GM21390 (cell line): ENCODE measurements around the gene ATP8B3.
"Not testable (repeated sequence)": the region's sequence is repeated elsewhere in the genome, so short reads cannot be mapped to it uniquely, and the experiment has no call there.

Source experiments
- ATAC-seq: cut with Tn5 transposase; IDR thresholded peaks from one replicate; pipeline ENCODE4 v1.9.1; 2021; ENCODE audit not compliant: unreplicated experiment

ATP8B3 gene

DNA sequence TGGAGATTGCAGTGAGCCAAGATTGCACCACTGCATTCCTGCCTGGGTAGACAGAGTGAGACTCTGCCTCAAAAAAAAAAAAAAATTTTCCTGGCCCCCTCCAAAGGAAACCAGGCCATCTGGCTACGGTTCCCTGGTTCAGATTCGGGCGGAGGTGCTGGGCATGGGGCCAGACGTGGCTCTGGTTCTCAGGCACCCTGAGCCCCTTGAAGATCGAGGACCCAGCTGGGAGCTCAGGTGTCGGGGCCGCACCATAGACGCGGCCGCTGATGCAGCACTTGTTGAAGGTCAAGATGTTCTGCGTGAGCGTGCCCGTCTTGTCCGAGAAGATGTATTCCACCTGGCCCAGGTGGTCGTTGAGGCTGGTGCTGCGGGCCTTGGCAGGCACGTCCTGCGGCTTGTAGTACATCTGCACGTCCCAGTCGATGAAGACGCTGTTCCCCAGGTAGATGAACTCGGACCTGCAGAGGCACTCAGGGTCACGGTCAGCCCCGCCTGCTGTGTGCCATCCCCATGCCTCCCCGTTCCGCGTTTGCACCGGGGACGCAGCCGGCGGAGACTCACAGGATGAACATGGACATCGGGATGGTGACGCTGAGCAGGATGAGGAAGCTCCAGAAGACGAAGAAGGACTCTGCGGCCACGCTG lies 12.3 kb downstream of the ATP8B3 start:
- no peak for ATAC-seq

DNA sequence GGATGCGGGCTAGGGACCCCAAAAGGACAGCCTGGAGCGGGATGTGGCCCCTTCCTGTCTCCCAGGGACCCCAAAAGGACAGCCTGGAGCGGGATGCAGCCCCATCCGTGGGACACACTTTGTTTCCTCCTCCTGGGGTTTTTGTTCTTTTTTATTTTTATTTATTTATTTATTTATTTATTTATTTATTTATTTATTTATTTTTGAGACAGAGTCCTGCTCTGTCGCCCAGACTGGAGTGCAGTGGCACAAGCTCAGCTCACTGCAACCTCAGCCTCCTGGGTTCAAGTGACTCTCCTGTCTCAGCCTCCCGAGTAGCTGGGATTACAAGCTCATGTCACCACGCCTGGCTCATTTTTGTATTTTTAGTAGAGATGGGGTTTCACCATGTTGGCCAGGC lies 14.8 kb downstream of the ATP8B3 start:
- ATAC-seq, result not testable (repeated sequence)

DNA sequence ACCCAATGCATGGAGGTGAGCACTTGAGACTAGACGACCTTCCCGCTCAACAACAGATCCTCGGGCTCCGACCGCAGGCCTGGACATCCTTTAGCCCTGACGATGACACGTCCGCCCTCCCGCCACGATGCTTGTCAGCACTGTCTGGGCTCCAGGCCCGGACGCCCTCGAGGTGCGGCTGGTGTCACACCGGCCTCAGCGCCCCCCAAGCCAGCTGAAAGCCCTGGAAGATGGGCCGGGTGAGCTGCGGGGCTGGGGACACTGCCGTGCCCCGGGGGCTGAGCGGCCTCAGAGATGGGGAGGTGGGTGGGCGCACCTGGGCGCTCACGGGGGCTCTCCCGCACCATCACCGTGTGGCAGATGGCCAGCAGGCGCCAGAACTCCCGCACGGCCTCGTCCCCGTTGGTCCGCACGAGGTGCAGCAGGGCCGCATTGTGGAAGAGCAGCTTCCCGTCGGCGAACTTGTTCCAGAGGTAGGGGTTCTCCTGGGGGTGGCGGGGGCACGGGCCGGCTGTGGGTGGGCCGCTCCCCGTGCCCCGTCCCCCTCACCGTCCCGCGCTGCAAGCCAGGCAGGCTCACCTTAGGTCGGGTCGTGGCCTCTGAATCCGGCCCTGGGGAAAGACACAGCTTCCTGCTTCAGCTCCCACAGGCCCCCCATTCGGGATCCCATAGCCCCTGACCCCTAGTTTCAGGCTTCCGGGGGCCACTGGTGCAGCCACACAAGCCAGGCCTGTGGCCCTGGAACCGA lies 15.5 kb downstream of the ATP8B3 start:
- ATAC-seq, result no peak

DNA sequence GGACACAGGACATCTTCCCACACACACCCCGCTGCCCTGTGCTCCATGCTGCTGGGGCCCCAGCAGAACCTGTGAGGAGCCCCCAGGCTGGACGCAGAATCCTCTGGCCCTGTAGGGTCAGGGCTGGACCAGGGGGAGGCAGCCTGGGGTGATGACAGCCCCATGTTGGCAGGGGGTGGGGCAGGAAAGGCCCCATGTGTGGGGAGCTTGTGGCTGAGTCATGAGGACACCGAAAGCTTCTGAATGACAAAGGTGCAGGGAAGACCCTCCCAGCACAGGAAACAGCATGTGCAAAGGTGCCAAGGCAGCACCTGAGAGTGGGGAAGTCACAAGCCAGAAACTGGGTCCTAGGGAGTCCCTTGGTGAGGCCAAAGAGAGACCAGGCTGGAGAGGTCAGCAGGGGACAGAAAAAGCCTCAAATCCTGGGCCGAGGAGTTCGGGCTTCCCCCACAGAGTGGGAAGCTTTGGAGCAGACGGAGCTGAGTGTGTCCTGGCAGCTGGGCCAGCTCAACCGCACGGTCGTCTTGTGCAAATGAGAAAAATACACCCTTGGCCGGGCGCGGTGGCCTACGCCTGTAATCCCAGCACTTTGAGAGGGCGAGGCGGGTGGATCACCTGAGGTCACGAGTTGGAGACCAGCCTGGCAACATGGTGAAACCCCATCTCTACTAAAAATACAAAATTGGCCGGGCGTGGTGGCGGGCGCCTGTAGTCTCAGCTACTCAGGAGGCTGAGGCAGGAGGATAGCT lies 17.5 kb downstream of the ATP8B3 start:
- no peak for ATAC-seq

DNA sequence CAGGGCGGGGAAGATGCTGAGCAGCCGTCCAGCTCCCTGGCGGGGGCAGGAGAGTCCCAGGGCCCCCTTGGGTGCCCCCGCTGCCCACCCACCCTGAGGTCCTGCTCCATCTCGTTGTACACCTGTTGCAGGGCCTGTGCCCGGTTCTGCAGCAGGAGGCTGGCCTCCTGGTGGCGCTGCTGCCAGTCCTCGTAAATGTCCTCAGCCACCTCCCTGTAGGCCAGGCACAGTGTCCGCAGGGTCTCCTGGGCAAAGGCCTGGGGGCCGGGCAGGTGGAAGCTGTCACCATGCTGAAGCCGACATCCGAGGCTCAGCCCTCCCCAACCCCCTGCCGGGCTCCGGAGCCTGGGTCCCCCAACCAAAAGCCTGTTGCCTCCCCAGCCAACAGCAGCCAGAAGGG lies 20.2 kb downstream of the ATP8B3 start:
- no peak for ATAC-seq

DNA sequence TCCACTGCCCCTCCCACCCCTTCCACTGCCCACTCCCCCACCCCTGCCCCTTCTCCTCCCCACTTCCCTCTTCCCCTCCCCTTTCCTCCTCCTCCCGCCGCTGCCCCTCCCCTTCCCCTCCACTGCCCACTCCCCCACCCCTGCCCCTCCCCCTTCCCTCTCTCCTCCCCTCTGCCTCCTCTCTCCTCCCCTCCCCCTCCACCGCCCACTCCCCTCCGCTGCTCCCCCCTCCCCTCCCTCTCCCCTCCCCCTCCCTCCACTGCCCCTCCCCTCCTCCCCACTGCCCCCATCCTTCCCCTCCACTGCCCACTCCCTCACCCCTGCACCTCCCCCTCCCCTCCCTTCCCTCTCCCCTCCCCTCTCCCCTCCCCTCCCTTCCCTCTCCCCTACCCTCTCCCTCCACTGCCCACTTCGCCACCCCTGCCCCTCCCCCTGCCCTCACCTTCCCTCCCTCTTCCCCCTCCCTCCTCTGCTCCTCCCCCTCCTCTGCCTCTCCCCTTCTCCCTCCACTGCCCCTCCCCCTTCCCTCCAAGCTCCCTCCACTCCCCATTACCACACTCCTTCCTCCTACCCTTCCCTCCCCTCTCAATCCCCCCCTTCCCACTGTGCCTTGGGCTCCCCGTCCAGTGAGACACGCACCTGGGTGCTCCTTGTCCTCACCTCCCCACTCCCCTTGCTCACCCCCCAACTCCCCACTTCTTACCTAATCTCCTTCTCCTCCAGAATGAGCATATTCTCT lies 21.9 kb downstream of the ATP8B3 start:
- no peak for ATAC-seq

DNA sequence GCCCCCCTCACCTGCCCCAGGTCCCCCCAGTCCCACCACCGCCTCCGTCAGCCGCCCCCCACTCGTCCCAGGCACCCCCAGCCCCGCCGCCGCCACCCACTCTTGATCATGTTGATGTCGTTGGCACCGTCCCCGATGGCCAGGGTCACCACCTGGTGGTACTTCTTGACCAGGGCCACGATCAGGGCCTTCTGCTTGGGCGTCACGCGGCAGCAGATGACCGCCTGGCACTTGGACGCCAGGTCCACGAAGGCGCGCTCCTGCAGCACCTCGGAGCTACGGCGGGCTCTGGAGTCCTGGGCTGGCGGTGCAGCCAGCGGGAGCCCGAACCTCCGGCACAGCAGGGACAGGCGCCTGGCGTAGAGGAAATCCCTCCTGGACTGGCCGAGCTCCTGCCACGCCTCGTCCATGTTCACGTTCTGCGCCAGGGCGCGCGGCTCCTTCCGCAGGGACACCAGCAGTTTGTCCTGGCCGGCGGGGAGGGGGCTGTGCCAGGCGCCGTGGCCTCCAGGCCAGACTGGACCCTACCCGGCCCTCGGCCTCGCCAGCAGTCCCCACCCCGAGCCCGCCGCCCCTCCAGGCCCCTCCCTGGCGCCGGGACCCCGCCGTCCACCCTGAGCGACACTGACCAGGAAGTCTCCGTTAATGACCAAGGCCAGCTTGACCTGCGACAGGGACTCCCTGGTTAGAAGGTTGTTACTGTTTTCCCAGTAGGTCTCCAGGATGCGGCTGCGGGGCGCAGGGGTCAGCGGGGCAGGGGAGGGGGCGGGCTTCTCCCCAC lies 22.6 kb downstream of the ATP8B3 start:
- no peak for ATAC-seq

DNA sequence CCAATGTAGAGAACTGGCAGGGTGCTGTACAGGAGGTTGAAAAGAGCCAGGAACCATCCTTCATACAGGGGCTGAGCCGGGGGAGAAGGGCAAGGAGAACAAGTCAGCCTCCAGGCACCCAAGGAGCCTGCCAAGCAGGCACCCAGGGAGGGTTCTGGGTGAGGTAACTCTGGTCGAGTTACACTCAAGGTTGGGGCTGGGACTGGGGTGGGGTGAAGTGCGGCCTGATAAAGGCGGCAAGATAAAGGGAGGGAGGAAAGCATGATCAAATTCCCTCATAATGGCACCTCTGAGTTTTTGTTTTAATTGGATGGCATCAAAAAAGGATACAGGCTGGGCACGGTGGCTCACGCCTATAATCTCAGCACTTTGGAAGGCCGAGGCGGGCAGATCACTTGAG lies 25.0 kb downstream of the ATP8B3 start:
- ATAC-seq, result no peak

DNA sequence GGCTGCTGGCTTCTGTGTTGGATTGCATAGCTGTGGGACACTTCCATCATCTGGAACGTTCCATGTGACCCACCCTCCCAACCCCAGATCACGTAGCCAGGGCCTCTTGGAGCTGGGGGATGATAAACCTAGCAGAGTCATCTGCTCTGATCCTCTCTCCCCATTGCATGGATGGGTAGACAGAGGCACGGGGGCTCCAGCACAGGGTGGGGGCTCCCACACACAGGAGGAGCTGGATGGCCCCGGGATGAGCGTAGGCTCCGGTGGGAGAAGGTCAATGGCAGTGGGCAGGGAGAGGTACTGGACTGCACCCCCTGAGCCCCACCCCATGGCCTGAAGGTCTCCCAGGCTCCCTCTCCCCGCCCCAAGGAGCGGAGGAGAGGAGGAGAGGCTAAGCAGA lies 25.4 kb downstream of the ATP8B3 start:
- ATAC-seq, result no peak

DNA sequence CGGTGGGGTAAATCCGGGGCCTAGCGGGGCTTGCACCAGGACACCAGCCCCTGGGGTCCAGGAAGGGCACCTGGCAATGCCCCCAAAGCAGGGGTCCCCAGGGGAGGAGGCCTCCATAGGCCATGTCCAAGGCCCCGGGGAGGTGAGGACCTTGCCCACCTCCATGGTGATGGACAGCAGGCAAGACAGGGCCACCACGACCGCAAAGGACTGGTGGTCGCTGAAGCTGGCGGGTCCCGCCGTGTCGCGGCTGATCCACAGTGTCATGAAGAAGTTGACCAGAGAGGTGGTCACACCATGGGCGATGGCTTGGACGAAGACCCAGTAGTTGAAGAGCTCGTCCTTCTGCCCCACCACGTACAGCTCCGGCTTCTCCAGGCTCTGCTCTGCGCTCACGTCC lies 26.8 kb downstream of the ATP8B3 start:
- no peak for ATAC-seq

DNA sequence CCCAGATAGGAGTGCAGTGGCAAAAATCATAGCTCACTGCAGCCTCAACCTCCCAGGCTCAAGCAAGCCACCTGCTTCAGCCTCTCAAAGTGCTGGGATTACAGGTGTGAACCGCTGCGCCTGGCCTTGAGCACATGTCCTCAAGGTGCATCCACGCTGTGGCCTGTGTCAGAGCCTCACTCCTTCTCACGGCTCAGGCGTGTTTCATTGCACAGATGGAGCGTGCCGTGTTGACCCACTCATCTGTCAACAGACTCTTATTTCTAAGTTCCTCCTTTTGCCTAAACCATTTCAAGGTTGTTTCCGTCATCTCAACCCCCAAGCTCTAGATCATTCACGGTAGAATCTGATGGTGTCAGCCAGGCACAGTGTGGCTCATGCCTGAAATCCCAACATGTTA lies 28.2 kb downstream of the ATP8B3 start:
- no peak for ATAC-seq

DNA sequence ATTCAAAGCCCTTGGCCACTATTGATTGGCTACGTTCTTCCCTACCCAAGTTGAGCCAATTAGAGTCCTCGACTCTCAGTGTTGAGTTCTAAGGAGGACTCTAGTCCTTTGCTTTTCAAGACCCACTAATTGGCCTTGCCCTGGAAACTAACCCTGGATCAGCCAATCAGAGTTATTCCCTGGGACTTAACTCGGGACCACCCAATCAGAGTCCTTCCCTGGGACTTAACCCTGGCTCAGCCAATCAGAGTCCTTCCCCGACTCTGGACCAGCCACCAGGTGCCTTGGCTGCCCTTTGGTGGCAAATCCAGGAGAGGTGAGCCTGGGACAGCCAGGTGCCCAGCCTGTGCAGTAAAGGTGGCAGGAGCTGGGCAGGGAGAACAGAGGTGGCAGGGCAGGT lies 28.7 kb downstream of the ATP8B3 start:
- ATAC-seq, result no peak

DNA sequence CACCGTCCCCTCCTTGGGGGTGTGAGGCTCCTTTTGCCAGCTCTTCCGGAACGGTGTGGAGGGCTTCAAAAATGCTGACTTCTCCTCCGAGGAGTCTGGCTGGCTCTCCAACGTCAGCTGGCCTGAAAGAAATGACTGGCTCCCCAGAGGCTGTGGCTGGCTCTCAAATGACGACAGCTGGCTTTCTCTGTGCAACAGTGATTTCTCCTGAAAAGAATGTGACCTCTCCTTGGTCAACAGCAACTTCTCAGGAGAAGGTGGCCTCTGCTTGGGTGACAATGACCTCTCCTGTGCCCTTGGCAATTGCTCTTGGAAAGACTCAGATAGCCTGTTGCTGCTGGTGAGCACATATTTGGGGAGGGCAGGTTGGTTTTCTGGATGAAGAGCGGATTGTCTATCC lies 29.6 kb downstream of the ATP8B3 start:
- no peak for ATAC-seq

DNA sequence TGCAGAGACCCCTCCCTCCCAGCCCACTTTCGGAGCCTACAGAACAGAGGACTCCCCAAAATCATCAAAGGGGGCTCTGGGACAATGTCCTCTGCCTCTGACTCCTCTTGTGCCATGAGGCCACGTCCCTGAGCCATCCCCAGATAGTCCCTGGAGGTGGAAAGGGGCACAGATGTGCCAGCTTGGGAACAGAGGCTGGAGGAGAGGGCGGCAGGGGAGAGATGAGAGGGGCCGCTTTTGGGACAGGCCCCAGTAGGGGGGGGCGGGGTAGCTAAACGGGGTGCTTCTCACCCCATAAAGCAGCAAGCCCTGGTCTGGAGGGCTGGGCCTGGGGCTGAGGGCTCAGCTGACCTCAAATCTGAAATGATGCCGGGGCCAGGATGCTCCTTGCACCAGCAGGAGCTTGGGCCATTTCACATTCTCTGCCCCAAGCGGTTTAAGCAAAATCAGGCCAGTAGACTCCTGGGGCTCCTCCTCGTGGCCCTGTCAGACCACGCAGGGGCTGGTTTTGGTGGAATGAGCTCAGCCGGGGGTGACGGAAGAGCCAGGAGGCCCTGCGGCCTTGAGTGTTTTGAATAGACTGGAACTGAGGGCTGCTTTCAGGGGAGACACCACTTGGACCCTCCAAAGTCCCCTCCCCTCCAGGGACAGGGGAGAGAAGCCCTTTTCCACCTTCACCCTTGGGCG lies 31.7 kb downstream of the ATP8B3 start:
- ATAC-seq, result no peak

DNA sequence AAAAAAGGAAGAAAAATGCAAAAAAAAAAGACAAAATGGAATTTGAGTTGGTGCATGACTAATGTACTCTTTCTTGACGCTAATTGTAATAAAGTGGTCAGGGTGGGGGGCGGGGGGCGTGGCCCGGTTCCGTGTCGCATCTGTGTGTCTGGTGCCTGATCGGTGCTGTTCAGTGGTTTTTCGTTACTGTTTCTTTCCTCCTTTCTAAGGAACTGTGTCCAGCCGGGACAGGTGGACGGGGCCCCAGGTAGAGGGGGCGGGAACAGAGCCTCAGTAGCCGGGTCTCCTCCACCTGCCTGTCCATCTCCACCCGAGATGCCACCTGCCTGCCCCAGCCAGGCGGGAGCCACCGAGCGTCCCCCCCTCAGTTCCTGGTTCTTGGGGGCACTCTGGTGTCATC lies 32.5 kb downstream of the ATP8B3 start:
- no peak for ATAC-seq

DNA sequence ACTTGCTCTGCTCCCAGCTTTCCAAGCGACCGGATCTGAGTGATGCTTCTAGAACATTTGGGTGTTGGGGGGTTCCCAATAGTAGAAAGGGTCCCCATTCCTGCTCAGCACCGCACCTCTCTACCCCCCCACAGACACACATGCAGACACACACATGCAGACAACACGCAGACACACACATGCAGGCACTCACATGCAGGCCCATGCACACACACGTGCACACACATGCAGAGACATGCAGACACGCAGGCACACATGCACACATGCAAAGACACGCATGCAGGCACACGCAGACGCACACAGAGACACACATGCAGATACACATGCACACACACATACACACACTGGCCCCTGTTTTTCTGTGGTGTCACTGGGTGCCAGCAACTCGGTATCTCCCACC lies 34.9 kb downstream of the ATP8B3 start:
- ATAC-seq, result no peak

DNA sequence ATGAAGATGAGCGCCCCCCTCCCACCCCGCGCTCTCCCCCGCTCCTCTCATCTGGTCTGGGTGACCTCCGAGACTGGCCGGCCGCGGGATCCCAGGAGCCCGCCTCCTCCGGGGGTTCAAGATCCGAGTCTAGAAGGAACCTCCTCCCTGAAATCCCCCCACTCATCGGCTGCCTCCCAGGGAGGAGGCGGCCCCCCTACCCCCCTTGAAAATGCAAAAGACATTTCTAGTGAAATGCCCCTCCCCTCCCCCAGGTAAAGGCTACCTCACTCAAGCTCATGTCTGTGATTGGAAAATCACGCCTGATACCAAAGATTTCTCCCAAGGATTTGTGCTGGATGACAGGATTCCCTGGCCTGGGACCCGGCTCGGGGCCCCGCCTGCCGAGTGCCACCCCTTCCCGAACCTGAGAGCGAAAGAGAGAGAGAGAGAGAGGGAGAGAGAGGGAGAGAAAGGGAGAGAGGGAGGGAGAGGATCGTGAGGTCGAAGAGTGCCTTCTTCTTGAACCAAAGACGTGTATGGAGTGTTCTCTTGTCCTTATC lies 35.4 kb downstream of the ATP8B3 start:
- ATAC-seq, result no peak

DNA sequence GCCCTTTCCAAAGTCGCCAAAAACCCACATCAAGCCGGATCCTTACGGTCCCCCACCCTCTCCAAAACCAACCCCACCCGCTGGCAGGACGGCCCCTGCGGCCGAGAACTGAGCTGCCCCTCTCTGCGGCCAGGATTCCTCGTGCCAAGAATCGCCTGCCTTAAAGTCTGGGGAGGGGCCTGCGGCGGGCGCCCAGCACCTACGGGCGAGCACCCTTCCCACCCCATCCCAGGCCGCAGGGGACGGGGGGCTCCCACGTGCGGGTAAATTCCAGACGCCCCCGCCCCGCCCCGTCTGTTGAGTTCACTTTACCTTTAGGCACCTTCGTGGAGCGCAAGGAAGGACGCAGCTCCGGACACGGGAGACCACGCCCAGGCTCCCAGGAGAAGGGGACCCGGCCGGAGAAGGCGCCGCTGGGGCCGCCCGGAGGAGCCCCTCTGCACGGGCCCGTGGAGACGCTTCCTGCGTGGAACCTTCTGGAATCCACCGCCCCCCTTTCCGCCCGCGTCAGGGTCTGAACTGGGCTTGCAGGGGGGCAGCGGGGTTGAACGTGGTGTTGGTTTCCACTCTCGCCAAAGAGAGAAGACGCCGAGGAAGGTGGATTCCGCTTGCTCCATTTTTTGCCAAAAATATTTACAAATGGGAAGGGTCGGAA lies 36.0 kb downstream of the ATP8B3 start:
- no peak for ATAC-seq

DNA sequence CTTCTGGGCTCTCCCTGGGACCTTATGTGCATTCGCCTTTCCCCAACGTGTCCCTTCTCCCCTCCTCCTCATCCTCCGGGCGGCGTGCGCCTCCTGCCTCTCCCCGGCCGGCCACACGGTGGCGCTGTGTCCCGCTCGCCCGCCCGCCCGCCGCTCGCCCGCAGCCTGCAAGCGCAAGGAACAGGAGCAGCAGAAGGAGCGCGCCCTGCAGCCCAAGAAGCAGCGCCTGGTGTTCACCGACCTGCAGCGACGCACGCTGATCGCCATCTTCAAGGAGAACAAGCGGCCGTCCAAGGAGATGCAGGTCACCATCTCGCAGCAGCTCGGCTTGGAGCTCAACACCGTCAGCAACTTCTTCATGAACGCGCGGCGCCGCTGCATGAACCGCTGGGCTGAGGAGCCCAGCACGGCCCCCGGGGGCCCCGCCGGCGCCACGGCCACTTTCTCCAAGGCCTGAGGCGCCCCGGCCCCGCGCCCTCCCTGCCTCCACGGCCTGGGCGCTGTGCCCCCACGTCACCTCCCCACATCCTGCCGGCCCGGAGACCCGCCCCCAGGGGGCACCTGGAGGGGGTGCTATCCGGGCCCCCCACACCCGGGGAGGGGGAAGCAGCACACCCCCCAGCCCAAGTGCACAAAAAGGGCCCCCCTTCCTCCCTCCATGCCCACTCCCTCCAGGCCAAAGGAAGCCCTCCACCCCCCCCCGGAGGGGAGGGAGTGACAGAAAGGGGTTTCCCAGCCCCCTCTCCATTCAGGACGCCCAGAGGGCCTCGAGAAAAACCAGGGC lies 36.9 kb downstream of the ATP8B3 start:
- ATAC-seq, result no peak
